BE2C (cell line): ENCODE measurements around the gene LILRA1.
"Not testable (repeated sequence)": the region's sequence is repeated elsewhere in the genome, so short reads cannot be mapped to it uniquely, and the experiment has no call there.

Experiments used
- DNase-seq: peaks from one replicate; pipeline ENCODE4 v3.0.0-alpha.2; 2020
- H3K27me3 ChIP-seq: fragments of 250-450 bp; sonication (Bioruptor Pico); 2 replicates; pipeline ENCODE4 v1.5.1; 2020; ENCODE audit warnings: mild to moderate bottlenecking
- H3K36me3 ChIP-seq: fragments of 250-450 bp; sonication (Bioruptor Pico); 2 replicates; pipeline ENCODE4 v1.5.1; 2020; ENCODE audit warnings: mild to moderate bottlenecking
- H3K4me1 ChIP-seq: fragments of 250-450 bp; sonication (Bioruptor Pico); 2 replicates; pipeline ENCODE4 v1.5.1; 2020
- H3K4me3 ChIP-seq: 2 replicates; pipeline ENCODE4 v1.5.1; 2011; ENCODE audit warnings: low read depth, low read length
- H3K9me3 ChIP-seq: fragments of 250-450 bp; sonication (Bioruptor Pico); 2 replicates; pipeline ENCODE4 v1.5.1; 2020
- TF ChIP-seq, protein P1 (sequence below): IDR thresholded peaks from 2 replicates; pipeline ENCODE4 v1.5.1; 2012; ENCODE audit warnings: mild to moderate bottlenecking, low read depth, low read length

LILRA1 gene

DNA sequence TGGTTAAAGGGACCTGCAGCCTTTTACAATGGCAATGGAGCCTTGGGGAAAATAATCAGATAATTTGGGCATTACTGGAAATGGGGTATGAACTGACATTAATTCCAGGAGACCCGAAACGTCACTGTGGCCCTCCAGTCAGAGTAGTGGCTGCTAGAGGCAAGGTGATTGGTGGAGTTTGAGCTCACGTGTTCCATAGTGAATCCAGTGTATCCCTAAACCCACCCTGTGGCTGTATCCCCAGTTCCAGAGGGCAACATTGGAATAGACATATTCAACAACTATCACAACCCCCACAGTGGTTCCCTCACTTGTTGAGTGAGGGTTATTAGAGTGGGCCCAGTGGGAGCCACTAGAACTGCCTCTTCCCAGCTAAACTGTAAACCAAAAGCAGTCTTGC, 23.1 kb upstream of the LILRA1 start:
- no peaks in the 10 kb centered on the region for H3K9me3 ChIP-seq
- DNase-seq = no peak
- TF ChIP-seq, protein P1, sequence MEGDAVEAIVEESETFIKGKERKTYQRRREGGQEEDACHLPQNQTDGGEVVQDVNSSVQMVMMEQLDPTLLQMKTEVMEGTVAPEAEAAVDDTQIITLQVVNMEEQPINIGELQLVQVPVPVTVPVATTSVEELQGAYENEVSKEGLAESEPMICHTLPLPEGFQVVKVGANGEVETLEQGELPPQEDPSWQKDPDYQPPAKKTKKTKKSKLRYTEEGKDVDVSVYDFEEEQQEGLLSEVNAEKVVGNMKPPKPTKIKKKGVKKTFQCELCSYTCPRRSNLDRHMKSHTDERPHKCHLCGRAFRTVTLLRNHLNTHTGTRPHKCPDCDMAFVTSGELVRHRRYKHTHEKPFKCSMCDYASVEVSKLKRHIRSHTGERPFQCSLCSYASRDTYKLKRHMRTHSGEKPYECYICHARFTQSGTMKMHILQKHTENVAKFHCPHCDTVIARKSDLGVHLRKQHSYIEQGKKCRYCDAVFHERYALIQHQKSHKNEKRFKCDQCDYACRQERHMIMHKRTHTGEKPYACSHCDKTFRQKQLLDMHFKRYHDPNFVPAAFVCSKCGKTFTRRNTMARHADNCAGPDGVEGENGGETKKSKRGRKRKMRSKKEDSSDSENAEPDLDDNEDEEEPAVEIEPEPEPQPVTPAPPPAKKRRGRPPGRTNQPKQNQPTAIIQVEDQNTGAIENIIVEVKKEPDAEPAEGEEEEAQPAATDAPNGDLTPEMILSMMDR = no peak
- no peaks in the 10 kb centered on the region; the same call in 1 of the 2 replicates for H3K27me3 ChIP-seq
- H3K4me3 ChIP-seq = no peak overlapping the region
- H3K4me1 ChIP-seq = no peaks in the 10 kb centered on the region
- no peaks in the 10 kb centered on the region for H3K36me3 ChIP-seq

DNA sequence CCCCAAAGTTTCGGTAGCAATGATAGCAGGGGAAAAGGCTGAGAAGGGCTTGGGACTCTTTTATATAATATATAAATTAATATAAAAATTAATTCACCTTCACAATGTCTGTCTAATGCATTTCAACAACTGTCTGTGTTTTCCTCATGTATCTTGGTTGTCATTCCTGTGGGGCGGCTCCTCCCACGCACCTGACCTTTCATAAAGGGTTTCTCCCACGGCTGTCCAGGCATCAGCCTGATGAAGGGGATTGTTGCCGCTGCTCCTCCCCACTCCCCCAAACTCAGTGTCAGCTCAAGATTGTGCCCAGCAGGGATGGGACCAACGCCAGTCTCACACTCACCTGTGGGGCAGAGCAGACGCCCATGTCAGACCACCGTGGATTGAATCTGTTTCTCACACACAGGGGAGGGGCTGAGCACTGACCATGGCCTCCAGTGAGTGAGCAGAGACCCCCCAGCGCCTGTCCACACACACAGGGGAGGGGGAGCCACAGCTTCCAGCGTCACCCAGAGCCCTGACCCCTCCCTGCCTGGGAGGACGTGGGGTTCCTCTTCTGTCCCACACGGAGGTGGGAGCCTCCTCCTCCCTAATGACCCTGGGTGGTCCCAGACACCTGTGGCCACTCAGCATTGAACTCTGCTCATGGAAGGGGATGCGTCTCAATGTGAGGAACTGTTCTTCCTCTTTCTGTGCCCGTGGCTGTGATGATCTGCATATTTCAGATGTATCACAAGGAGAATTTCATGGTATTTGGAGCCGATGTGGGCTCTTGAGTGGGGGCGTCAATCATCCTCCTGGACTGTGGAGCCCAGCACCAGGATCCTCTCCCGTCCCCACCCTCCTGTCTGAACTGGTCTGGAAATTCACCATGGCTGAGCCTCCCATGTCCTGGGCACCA, 21.5 kb upstream of the LILRA1 start:
- not testable (repeated sequence) for DNase-seq, H3K4me3 ChIP-seq, H3K9me3 ChIP-seq, H3K4me1 ChIP-seq, H3K27me3 ChIP-seq, H3K36me3 ChIP-seq

DNA sequence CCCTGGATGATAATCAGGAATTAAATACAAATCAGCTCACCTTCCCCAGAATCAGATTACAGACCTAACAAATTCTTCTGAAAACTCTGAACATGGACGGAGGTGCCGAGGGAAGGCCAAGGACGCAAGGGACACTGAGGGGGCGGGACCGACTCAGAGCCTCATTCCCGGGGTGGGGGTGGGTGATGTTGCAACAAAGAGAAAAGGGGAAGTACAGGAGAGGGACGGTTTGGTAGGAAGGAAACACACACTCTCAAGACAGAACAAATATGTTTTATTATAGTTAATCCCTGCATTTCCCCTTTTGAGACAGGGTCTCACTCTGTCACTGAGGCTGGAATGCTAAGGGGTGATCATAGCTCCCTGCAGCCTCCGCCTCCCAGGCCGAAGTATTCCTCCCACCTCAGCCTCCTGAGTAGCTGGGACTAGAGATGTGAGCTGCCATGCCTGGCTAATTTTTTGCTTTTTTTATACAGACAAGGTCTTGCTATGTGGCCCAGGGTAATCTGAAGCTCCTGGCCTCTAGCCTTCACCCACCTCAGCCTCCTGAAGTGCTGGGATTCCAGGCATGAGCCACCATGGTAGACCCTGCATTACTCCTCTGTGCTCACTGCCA, 20.6 kb upstream of the LILRA1 start:
- H3K4me1 ChIP-seq = no peaks in the 10 kb centered on the region
- no peaks in the 10 kb centered on the region for H3K9me3 ChIP-seq
- no peaks in the 10 kb centered on the region; the same call in 1 of the 2 replicates for H3K27me3 ChIP-seq

DNA sequence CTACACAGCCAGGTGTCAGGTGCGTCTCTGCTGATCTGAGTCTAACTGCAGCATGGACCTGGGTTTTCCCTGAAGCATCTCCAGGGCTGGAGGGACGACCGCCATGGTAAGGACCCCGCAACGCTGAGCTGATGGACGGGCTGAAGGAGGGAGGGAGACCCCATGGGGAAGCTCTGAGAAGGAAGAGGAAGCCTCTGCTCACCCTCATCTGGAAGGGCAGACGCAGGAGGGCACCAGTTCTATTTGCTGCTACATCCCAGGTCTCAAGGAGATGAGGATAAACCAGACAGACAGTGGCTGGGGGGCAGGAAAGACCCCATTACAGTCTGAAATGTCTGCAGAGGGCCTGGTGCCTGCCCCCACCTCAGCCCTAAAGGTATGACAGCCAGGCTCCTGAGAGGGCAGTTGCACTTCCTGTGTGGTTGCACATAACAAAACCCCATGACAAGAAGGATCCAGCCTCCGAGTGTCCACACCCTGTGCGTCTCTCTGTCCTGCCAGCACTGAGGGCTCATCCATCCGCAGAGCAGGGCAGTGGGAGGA, 20.0 kb upstream of the LILRA1 start, which contains the start of gene LILRA2:
Gene LILRA2 (plus strand): TSS at position 461 of the 543 bp plus-strand sequence. CDS start 89 bp downstream, outside the sequence.
- TF ChIP-seq, protein P1 = no peak
- Histone ChIP-seq H3K27me3 (no peaks in the 10 kb centered on the region; the same call in 1 of the 2 replicates), H3K9me3 (0 out of 2 replicates have a peak, but pooled peaks cover 2% of the 10 kb centered on the region), H3K36me3 (no peaks in the 10 kb centered on the region), H3K4me3 (no peak within 1 kb of the TSS), H3K4me1 (no peaks in the 10 kb centered on the region)
- DNase-seq = no peak

More for the DNA sequence above, 20.6 kb upstream of the LILRA1 start:
- TF ChIP-seq, protein P1 = no peak
- H3K4me3 ChIP-seq = no peak overlapping the region
- no peaks in the 10 kb centered on the region for H3K36me3 ChIP-seq
- DNase-seq = no peak

DNA sequence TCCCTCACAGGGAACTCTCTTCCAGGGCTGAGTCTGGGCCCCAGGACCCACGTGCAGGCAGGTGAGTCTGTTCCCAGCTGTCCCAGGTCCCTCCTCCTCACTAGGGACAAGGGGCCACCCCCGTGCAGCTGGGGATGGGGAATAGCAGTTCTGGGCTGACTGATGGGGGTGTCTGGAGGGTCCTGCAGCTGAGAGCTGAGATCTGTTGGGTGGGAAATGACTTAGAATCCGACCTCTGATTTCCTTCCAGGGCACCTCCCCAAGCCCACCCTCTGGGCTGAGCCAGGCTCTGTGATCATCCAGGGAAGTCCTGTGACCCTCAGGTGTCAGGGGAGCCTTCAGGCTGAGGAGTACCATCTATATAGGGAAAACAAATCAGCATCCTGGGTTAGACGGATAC, 19.4 kb upstream of the LILRA1 start:
- no peaks in the 10 kb centered on the region for H3K36me3 ChIP-seq
- DNase-seq = no peak
- H3K27me3 ChIP-seq = no peaks in the 10 kb centered on the region; the same call in 1 of the 2 replicates
- H3K4me1 ChIP-seq = no peaks in the 10 kb centered on the region
- H3K9me3 ChIP-seq = 0 out of 2 replicates have a peak, but pooled peaks cover 2% of the 10 kb centered on the region
- TF ChIP-seq, protein P1 = no peak
- H3K4me3 ChIP-seq = no peak overlapping the region

DNA sequence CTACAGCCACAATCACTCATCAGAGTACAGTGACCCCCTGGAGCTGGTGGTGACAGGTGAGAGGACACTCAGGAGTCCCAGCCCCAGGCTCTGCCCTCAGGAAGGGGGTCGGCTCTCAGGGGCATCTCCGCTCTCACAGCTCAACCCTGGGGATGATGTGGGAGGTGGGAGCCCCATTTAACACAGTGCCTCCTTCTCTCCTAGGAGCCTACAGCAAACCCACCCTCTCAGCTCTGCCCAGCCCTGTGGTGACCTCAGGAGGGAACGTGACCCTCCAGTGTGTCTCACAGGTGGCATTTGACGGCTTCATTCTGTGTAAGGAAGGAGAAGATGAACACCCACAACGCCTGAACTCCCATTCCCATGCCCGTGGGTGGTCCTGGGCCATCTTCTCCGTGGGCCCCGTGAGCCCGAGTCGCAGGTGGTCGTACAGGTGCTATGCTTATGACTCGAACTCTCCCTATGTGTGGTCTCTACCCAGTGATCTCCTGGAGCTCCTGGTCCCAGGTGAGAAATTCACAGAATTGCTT, 18.8 kb upstream of the LILRA1 start:
- TF ChIP-seq, protein P1 = no peak
- H3K9me3 ChIP-seq = 0 out of 2 replicates have a peak, but pooled peaks cover 2% of the 10 kb centered on the region
- no peaks in the 10 kb centered on the region for H3K36me3 ChIP-seq
- H3K27me3 ChIP-seq = no peaks in the 10 kb centered on the region; the same call in 1 of the 2 replicates
- no peak for DNase-seq
- H3K4me3 ChIP-seq = no peak overlapping the region
- H3K4me1 ChIP-seq = no peaks in the 10 kb centered on the region

DNA sequence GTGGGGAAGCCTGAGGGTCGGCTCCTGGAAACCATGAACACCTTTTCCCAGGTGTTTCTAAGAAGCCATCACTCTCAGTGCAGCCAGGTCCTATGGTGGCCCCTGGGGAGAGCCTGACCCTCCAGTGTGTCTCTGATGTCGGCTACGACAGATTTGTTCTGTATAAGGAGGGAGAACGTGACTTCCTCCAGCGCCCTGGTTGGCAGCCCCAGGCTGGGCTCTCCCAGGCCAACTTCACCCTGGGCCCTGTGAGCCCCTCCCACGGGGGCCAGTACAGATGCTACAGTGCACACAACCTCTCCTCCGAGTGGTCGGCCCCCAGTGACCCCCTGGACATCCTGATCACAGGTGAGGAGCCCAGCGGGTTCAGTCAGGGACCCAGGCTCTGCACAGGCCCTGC, 18.2 kb upstream of the LILRA1 start:
- not testable (repeated sequence) for H3K4me3 ChIP-seq, H3K4me1 ChIP-seq, H3K9me3 ChIP-seq, H3K27me3 ChIP-seq, H3K36me3 ChIP-seq, DNase-seq
